NOMO-1 treated with dmso at 0.1 percent for 144 hours (cell line): ENCODE results near the gene GATD1.

Source experiments
- DNase-seq: peaks from one replicate; lab custom pipeline; 2025; ENCODE audit not compliant: unreplicated experiment; lab: John Stamatoyannopoulos, UW

Gene GATD1

GRCh38 chr11:813072-813455 is 35.8 kb upstream of the GATD1 start:
- no peak for DNase-seq

DNA sequence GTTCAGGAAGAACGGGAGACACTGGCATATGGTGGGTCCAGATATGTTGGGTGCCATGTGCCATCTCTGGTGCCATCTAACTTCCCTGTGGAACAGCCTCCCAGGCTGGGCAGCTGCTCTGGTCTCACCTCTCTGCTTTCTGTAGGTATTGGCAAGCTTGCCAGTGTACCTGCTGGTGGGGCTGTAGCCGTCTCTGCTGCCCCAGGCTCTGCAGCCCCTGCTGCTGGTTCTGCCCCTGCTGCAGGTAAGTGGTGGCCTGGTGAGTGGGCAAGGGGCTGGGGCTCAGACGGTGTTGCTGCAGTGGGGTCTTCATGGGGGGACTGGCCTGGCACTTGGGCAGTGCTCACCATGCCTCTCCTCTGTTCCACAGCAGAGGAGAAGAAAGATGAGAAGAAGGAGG is 35.1 kb upstream of the GATD1 start:
- DNase-seq: no peak

DNA sequence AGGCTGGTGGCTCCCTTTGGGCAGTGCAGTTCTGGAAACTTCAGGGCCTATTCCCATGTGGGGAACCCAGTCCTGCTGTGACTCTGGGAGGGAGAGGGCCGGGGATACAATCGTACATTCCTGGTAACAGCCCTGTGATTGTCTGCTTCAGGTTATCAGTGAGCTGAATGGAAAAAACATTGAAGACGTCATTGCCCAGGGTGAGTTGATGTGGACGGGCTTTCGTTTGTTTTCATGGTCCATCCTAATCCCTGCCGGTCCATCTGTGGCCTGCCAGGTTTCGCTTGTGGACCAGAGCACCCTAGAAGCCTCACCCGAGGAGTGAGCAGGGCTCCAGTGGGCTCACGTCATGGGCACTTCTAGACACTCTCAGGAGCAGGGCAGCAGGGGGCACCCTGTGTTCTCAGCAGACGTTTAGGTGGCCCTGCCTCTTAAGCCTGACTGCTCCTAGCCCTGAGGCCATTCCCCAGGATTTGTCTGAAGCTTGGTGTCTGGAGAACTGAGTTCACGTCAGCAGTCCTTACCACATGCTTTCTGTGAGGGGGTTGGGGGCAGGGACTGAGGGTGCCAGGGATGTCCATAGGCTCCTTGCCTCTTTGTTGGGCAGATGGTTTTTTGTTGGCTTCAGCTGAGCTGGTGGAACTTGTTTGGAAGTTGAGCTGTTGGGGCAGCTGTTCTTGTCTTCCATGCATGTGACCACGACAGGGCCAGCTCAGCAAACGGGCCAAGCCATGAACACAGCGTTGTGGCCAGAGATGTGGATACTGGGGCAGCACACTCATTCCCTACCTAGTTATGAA is 34.4 kb upstream of the GATD1 start:
- DNase-seq: no peak

DNA sequence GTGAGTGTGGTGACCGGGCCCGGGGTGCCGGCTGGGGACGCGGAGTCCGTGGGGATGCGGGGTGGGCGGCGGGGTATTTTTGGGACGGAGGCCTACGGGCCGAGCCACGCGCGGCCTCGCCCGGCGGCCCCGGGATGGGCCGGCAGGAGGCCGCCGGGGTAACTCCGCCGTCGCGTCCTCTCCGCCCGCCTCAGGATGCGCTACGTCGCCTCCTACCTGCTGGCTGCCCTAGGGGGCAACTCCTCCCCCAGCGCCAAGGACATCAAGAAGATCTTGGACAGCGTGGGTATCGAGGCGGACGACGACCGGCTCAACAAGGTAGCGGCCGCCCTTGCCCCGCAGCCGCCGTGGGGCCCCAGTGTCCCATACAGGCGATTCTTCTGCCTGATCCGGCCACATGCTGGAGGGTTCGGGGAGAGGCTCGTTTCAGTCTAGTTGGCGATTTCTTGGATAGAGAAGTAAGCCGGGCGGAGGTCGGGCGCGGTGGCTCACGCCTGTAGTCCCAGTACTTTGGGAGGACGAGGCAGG is 32.8 kb upstream of the GATD1 start:
- no peak for DNase-seq

GRCh38 chr11:809287-810039 is 32.2 kb upstream of the GATD1 start, which contains the start of gene RPLP2:
Gene RPLP2 (plus strand): TSS chr11:809967. CDS start chr11:810235, 268 bp downstream.
- peak; percentile 89 for DNase-seq

GRCh38 chr11:808427-809286 is 31.4 kb upstream of the GATD1 start:
- no peak for DNase-seq

GRCh38 chr11:804599-804964 is 27.3 kb upstream of the GATD1 start:
- no peak for DNase-seq

GRCh38 chr11:803770-804598 is 26.7 kb upstream of the GATD1 start:
- DNase-seq: no peak

GRCh38 chr11:803467-803742 is 26.1 kb upstream of the GATD1 start:
- DNase-seq: no peak

DNA sequence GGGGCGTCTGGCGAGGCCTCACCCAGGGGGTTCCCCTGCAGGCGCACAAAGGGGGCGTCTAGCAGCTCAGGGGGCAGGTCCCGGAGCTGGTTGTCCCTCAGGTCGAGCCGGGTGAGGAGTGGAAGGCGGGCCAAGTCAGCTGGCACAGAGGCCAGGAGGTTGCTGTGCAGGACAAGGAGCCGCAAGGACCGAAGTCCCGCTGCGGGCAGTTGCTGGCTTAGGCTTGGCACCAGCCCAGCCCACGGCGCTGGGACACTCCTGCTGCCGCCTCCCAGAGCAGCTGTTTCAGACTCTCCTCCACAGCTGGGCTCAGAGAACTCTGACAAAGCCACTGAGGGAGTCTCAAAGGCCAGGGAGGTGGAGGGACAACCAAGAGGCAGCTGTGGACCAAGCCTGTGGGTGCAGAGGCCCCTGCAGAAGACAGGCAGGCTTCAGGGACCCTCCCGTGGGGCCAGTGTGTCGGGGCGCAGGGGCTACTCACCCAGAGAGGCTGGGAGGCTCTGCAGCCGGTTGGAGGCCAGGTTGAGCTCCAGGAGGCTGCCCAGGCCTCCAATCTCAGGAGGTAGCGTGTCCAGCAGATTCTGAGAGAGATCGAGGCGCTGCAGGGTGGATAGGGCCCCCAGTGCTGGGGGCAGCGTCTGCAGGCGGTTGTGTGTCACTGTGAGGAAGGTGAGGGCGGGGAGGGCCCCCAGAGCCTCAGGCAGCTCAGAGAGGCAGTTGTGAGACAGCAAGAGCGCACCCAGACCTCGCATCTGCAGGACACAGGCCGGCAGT is 25.6 kb upstream of the GATD1 start:
- DNase-seq: no peak

GRCh38 chr11:802018-802617 is 24.8 kb upstream of the GATD1 start:
- no peak for DNase-seq

DNA sequence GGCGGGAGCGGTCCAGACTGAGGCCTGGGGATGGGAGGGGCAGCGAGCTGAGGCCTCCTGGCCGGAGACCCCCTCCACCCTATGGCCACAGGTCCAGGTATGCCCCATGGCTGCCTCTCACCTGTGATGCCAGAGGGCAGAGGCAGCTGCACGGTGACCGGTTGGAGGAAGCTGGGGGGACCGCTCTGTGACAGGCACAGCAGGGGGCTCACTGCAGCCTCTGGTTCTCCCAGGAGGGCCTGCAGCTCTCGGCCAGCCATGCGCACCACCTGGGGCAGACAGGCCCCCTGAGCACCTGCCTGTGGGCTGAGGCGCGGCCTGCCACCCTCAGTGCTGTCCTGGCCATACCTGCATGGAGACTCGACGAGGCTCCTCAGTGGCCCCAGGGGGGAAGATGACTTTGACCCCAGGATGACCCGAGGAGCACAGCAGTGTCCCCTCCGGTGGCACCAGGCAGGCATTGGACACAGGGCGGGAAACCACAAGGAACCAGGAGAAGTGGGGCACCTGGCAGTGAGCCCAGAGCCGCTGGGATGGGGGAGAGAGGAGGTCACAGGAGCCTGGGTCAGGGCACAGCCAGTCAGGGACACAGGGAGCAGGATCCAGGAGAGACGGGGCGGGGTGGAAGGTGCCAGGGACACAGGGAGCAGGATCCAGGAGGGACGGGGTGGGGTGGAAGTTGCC is 24.0 kb upstream of the GATD1 start:
- DNase-seq: no peak

- DNase-seq: no peak
Observed at GRCh38 chr11:800473-800872, 23.2 kb upstream of the GATD1 start.

DNA sequence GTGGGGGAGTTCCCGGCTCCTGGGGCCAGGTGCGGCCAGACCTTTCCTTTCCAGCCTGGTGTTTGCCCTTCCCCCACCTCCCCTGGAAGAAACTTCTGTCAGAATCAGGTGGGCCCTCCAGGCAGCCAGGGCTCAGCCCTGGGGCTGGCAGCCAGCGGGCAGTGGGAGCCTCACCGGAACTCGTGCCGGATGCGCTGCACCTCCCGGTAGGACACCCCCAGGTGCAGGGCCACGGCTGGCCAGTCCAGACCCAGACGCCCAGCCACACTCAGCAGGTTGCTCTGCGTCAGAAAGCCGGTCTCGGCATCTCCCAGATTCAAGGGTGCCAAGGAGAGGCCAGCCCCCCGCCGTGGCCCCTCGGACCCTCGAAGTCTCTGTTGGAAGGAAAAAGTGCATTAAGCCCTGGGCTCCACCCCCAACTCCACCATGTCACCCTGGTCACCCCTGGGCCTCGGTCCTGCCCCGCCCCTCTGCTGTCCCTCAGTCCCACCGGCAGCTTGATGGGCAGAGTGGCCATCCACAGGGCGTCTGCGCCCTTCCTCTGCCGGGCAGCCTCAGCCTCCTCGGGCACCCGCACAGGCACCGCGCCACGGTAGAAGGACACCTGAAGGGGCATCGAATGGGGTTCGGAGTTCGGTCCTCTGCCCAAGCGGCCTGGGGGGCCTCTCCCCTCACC is 22.5 kb upstream of the GATD1 start:
- DNase-seq: no peak

DNA sequence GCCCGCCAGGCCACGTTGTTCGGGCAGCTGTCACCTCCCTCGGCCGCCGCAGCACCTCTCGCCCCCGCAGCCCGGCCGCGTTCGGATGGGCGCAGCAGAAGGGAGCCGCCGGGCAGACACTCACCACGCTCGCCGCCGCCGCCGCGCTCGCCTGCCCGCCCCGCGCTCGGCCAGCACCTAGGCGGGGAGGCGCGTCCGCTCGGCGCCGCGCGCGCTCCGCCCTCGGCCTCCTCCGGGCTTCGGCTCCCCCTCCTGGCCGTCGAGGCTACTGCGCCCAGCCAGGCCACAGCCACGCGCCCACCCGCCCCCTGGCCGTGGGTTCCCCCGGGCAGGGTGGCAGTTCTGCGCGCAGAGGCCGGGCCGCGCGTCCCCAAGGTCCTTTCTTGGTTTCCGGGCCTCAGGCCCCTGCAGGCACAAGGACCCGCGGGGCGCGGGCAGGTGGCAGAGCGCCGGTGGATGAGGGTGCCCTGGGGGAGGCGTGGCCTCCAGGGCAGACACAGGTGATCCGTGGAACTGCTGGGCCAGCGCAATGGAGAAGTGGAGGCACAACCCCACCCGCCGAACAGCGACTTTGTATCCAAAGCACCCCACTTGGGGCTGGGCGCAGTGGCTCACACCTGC is 20.9 kb upstream of the GATD1 start, which contains the start of gene SLC25A22:
TSS of gene SLC25A22 (minus strand) at position 189 of the 621 bp plus-strand sequence. CDS start 3,275 bp downstream, outside the sequence.
- peak; percentile 67 for DNase-seq

DNA sequence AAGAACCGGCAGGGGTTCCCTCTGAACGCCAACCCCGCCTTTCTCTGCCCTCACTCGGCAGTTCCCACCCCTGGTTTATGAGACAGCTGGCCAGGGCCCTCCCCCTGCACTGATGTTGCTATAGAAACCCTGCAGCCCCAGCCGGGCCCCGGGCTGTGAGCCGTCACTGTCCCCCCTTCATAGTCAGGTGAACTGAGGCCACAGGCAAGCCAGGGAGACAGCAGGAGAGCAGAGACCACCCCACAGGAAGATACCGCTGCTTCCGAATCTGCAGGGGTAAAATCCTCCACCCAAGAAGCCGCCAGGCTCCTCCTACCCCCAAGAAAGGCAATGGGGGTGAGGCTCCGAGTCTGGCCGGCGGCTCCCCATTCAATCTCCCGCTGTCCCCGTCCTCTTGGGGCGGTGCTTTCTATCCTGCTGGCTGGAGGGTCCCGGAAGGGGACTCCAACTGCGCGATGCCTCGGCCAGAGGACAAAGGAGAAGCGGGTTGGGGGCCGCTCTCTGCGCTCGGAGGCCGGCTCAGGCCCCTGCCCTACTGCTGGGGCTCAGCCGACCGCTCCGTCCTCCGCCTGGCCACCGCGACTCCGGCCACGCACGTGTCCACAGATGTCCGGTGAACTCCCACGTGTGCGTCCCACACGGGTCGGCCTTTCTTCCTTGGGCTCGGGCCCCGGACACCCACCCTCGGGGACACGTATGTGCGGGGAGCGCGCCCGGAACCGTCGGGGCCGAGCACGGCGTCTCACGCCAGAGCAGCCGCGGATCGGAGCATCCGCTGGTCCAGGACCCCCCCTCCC is 20.2 kb upstream of the GATD1 start:
- DNase-seq: peak; percentile 58
